C4-2B (cell line): Measurements from ENCODE around the gene ALDH1A3.
"Not testable (repeated sequence)": the region's sequence is repeated elsewhere in the genome, so short reads cannot be mapped to it uniquely, and the experiment has no call there.

Source experiments
- H3K27ac ChIP-seq: fragments of 450-650 bp; 2 replicates; pipeline ENCODE4 v1.5.1; 2017
- CTCF ChIP-seq: fragments of 450-650 bp; conservative IDR thresholded peaks from 2 replicates; pipeline ENCODE4 v1.5.1; 2017; ENCODE audit warnings: mild to moderate bottlenecking
- ZFX ChIP-seq: fragments of 450-650 bp; IDR thresholded peaks from 2 replicates; pipeline ENCODE4 v1.6.1; 2017

Gene ALDH1A3

GRCh38 chr15:100849021-100849854 is 30.4 kb upstream of the ALDH1A3 start:
- H3K27ac ChIP-seq: no peak overlapping the region
- TF ChIP-seq ZFX (no peak), CTCF (no peak)

GRCh38 chr15:100849855-100850218 is 29.8 kb upstream of the ALDH1A3 start:
- TF ChIP-seq CTCF (no peak), ZFX (no peak)
- H3K27ac ChIP-seq: no peak overlapping the region

GRCh38 chr15:100851428-100852015 is 28.1 kb upstream of the ALDH1A3 start:
- not testable (repeated sequence) for H3K27ac ChIP-seq

- H3K27ac ChIP-seq: no peak overlapping the region
- TF ChIP-seq CTCF (no peak), ZFX (no peak)
Observed at GRCh38 chr15:100852630-100853029, 27.0 kb upstream of the ALDH1A3 start.

GRCh38 chr15:100853676-100854440 is 25.8 kb upstream of the ALDH1A3 start:
- TF ChIP-seq ZFX: no peak
- TF ChIP-seq CTCF: no peak
- no peak overlapping the region for H3K27ac ChIP-seq

GRCh38 chr15:100856867-100857266 is 22.8 kb upstream of the ALDH1A3 start:
- no peak for TF ChIP-seq ZFX
- no peak for TF ChIP-seq CTCF
- H3K27ac ChIP-seq: no peak overlapping the region

- H3K27ac ChIP-seq: no peak overlapping the region
- TF ChIP-seq CTCF (no peak), ZFX (no peak)
Observed at GRCh38 chr15:100858294-100858693, 21.3 kb upstream of the ALDH1A3 start.
